OCI-LY1 (cell line): Measurements from ENCODE around the gene SMYD4.

Experiments
- CTCF ChIP-seq: fragments of 200-600 bp; sonication (generic), shearing (Covaris generic); IDR thresholded peaks from 2 replicates; pipeline ENCODE4 v1.5.1; 2017; ENCODE audit warnings: mild to moderate bottlenecking, antibody characterized with exemption, low read length, moderate library complexity, mixed read lengths
- EZH2 ChIP-seq: fragments of 200-600 bp; sonication (generic), shearing (Covaris generic); IDR thresholded peaks from 2 replicates; pipeline ENCODE4 v1.8.0; 2017; ENCODE audit warnings: borderline replicate concordance, mixed run types, mild to moderate bottlenecking, antibody characterized with exemption, low read length, moderate library complexity, mixed read lengths

- TF ChIP-seq CTCF: no peak
- TF ChIP-seq EZH2: no peak
Observed at GRCh38 chr17:1755252-1755826, 74.4 kb downstream of the SMYD4 start.
